ENCODE measurements around the gene GRHL3.

Gene GRHL3

GRCh38 chr1:24383381-24383940 lies 64.3 kb downstream of the GRHL3 start:
- Histone ChIP-seq H2BK5ac (ENCODE audit: low read length) (no peak overlapping the region), H2BK12ac (ENCODE audit: low read length) (no peak overlapping the region), H3K14ac (ENCODE audit: low read length) (no peak overlapping the region), H2AK5ac (ENCODE audit: low read depth, low read length) (no peak overlapping the region), H2AFZ (ENCODE audit: low read length) (no peak overlapping the region), H3K18ac (ENCODE audit: low read length) (no peak overlapping the region), H4K91ac (ENCODE audit: low read depth, low read length, poor library complexity) (no peak overlapping the region), H3K23ac (ENCODE audit: low read depth, low read length, poor library complexity) (no peak overlapping the region), H3K4me2 (ENCODE audit: insufficient read depth, low read length, poor library complexity, severe bottlenecking) (no peak overlapping the region), H3K4me1 (ENCODE audit: control insufficient read depth in 2 of 2, insufficient read depth in 1 of 2, low read depth in 1 of 2, low read length in 2 of 2) (peaks cover 0 to 2% of the 10 kb centered on the region in 2 donors), H4K8ac (ENCODE audit: low read depth, low read length) (no peak overlapping the region), H3K9me3 (replicated peaks in 1 of 2; ENCODE audit: control insufficient read depth in 2 of 2, insufficient read depth in 1 of 2, low read depth in 1 of 2, low read length in 2 of 2) (no peaks in the 10 kb centered on the region), H2BK120ac (ENCODE audit: low read depth, low read length) (no peak overlapping the region), H3K36me3 (replicated peaks in 1 of 2; ENCODE audit: control insufficient read depth in 2 of 2, insufficient read depth in 2 of 2, low read length in 2 of 2) (no peaks in the 10 kb centered on the region), H3K27ac (replicated peaks; ENCODE audit: low read length) (no peak overlapping the region), H3K27me3 (ENCODE audit: control insufficient read depth in 3 of 3, insufficient read depth in 3 of 3, low read depth in 1 of 3, low read length in 3 of 3) (no peaks in the 10 kb centered on the region), H3K9ac (ENCODE audit: low read depth, low read length, poor library complexity) (no peak overlapping the region), H3K4me3 (ENCODE audit: low read length in 2 of 2) (no peak overlapping the region), H2BK15ac (ENCODE audit: low read length) (no peak overlapping the region), H3K4ac (ENCODE audit: low read length) (no peak overlapping the region), H3K79me1 (ENCODE audit: low read depth, low read length) (no peaks in the 10 kb centered on the region)
- WGBS, 2 donors (ENCODE audit: extremely low coverage in 2 of 2, insufficient read length in 2 of 2, insufficient replicate concordance in 1 of 2) = no CpG with 5 or more reads among the region's 2 CpGs
- DNase-seq (ENCODE audit: low spot score) = no peak

GRCh38 chr1:24384251-24385090 lies 65.3 kb downstream of the GRHL3 start:
- WGBS, 2 donors (ENCODE audit: extremely low coverage in 2 of 2, insufficient read length in 2 of 2, insufficient replicate concordance in 1 of 2) = no CpG with 5 or more reads among the region's 13 CpGs
- Histone ChIP-seq H2BK120ac (ENCODE audit: low read depth, low read length) (no peak overlapping the region), H3K4me1 (ENCODE audit: control insufficient read depth in 2 of 2, insufficient read depth in 1 of 2, low read depth in 1 of 2, low read length in 2 of 2) (peaks cover 0 to 2% of the 10 kb centered on the region in 2 donors), H3K23ac (ENCODE audit: low read depth, low read length, poor library complexity) (no peak overlapping the region), H3K27me3 (ENCODE audit: control insufficient read depth in 3 of 3, insufficient read depth in 3 of 3, low read depth in 1 of 3, low read length in 3 of 3) (no peaks in the 10 kb centered on the region), H3K9me3 (replicated peaks in 1 of 2; ENCODE audit: control insufficient read depth in 2 of 2, insufficient read depth in 1 of 2, low read depth in 1 of 2, low read length in 2 of 2) (no peaks in the 10 kb centered on the region), H3K9ac (ENCODE audit: low read depth, low read length, poor library complexity) (no peak overlapping the region), H3K4ac (ENCODE audit: low read length) (no peak overlapping the region), H3K18ac (ENCODE audit: low read length) (peak overlapping the region; percentile 25), H4K8ac (ENCODE audit: low read depth, low read length) (no peak overlapping the region), H2AK5ac (ENCODE audit: low read depth, low read length) (no peak overlapping the region), H3K36me3 (replicated peaks in 1 of 2; ENCODE audit: control insufficient read depth in 2 of 2, insufficient read depth in 2 of 2, low read length in 2 of 2) (no peaks in the 10 kb centered on the region), H4K91ac (ENCODE audit: low read depth, low read length, poor library complexity) (no peak overlapping the region), H3K79me1 (ENCODE audit: low read depth, low read length) (no peaks in the 10 kb centered on the region), H2BK15ac (ENCODE audit: low read length) (no peak overlapping the region), H3K4me3 (ENCODE audit: low read length in 2 of 2) (no peak overlapping the region), H3K14ac (ENCODE audit: low read length) (no peak overlapping the region), H2BK12ac (ENCODE audit: low read length) (no peak overlapping the region), H3K27ac (replicated peaks; ENCODE audit: low read length) (no peak overlapping the region), H2BK5ac (ENCODE audit: low read length) (no peak overlapping the region), H3K4me2 (ENCODE audit: insufficient read depth, low read length, poor library complexity, severe bottlenecking) (no peak overlapping the region), H2AFZ (ENCODE audit: low read length) (no peak overlapping the region)
- no peak for DNase-seq (ENCODE audit: low spot score)

DNA sequence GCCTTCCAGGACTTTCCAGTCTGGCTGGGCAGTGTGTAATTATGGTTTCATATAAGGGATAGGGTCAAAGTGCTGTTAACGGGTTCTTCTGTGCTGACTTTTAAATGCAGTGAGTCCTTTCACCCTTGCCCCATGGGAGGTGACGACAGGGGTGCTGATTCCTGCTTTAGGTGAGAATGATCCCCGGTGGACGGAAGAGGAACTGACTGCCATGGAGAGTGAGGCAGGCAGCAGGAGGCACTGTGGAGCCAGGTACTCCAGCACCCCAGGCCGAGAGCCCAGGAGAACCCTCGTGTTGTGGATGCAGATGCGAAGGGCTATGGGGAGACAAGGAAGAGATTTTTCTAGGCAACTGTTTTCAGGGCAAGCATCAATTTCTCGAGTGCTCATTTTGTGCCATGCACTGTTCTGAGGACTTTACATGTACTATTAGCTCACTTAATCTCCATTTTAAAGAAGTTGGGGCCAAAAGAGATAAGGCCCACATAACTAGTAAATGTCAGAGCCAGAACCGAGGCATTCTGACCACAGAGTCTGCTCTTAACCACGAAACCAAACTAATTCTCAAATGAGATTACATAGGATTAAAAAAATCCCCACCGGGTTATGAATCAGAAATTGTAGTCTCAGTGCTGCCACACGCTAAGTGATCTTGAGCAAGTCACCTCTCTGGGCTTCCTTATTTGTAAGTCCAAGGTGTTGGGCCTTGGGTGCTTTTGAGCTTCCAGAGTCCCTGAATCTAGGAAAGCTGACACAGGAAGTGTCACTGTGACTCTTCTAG lies 66.2 kb downstream of the GRHL3 start:
- Histone ChIP-seq H3K27me3 (ENCODE audit: control insufficient read depth in 3 of 3, insufficient read depth in 3 of 3, low read depth in 1 of 3, low read length in 3 of 3) (no peaks in the 10 kb centered on the region), H3K79me1 (ENCODE audit: low read depth, low read length) (no peaks in the 10 kb centered on the region), H3K4me2 (ENCODE audit: insufficient read depth, low read length, poor library complexity, severe bottlenecking) (no peak overlapping the region), H3K9ac (ENCODE audit: low read depth, low read length, poor library complexity) (no peak overlapping the region), H2BK12ac (ENCODE audit: low read length) (no peak overlapping the region), H2BK5ac (ENCODE audit: low read length) (no peak overlapping the region), H2AFZ (ENCODE audit: low read length) (no peak overlapping the region), H2AK5ac (ENCODE audit: low read depth, low read length) (no peak overlapping the region), H2BK15ac (ENCODE audit: low read length) (no peak overlapping the region), H3K18ac (ENCODE audit: low read length) (no peak overlapping the region), H3K4ac (ENCODE audit: low read length) (no peak overlapping the region), H3K4me1 (ENCODE audit: control insufficient read depth in 2 of 2, insufficient read depth in 1 of 2, low read depth in 1 of 2, low read length in 2 of 2) (peaks cover 0 to 2% of the 10 kb centered on the region in 2 donors), H4K8ac (ENCODE audit: low read depth, low read length) (no peak overlapping the region), H3K27ac (replicated peaks; ENCODE audit: low read length) (no peak overlapping the region), H4K91ac (ENCODE audit: low read depth, low read length, poor library complexity) (no peak overlapping the region), H3K4me3 (ENCODE audit: low read length in 2 of 2) (no peak overlapping the region), H3K9me3 (replicated peaks in 1 of 2; ENCODE audit: control insufficient read depth in 2 of 2, insufficient read depth in 1 of 2, low read depth in 1 of 2, low read length in 2 of 2) (no peaks in the 10 kb centered on the region), H3K23ac (ENCODE audit: low read depth, low read length, poor library complexity) (no peak overlapping the region), H3K36me3 (replicated peaks in 1 of 2; ENCODE audit: control insufficient read depth in 2 of 2, insufficient read depth in 2 of 2, low read length in 2 of 2) (no peaks in the 10 kb centered on the region), H2BK120ac (ENCODE audit: low read depth, low read length) (no peak overlapping the region), H3K14ac (ENCODE audit: low read length) (no peak overlapping the region)
- DNase-seq (ENCODE audit: low spot score) = no peak
- no CpG with 5 or more reads among the region's 12 CpGs for WGBS, 2 donors (ENCODE audit: extremely low coverage in 2 of 2, insufficient read length in 2 of 2, insufficient replicate concordance in 1 of 2)

GRCh38 chr1:24386241-24386640 lies 67.1 kb downstream of the GRHL3 start:
- Histone ChIP-seq H4K8ac (ENCODE audit: low read depth, low read length) (no peak overlapping the region), H2BK5ac (ENCODE audit: low read length) (no peak overlapping the region), H3K14ac (ENCODE audit: low read length) (no peak overlapping the region), H3K18ac (ENCODE audit: low read length) (no peak overlapping the region), H2BK120ac (ENCODE audit: low read depth, low read length) (no peak overlapping the region), H3K27ac (replicated peaks; ENCODE audit: low read length) (no peak overlapping the region), H2BK15ac (ENCODE audit: low read length) (no peak overlapping the region), H3K4ac (ENCODE audit: low read length) (no peak overlapping the region), H3K9ac (ENCODE audit: low read depth, low read length, poor library complexity) (no peak overlapping the region), H3K23ac (ENCODE audit: low read depth, low read length, poor library complexity) (no peak overlapping the region), H4K91ac (ENCODE audit: low read depth, low read length, poor library complexity) (no peak overlapping the region), H3K4me1 (ENCODE audit: control insufficient read depth in 2 of 2, insufficient read depth in 1 of 2, low read depth in 1 of 2, low read length in 2 of 2) (peaks cover 0 to 2% of the 10 kb centered on the region in 2 donors), H3K4me2 (ENCODE audit: insufficient read depth, low read length, poor library complexity, severe bottlenecking) (no peak overlapping the region), H2AK5ac (ENCODE audit: low read depth, low read length) (no peak overlapping the region), H3K4me3 (ENCODE audit: low read length in 2 of 2) (no peak overlapping the region), H3K27me3 (ENCODE audit: control insufficient read depth in 3 of 3, insufficient read depth in 3 of 3, low read depth in 1 of 3, low read length in 3 of 3) (no peaks in the 10 kb centered on the region), H3K36me3 (replicated peaks in 1 of 2; ENCODE audit: control insufficient read depth in 2 of 2, insufficient read depth in 2 of 2, low read length in 2 of 2) (no peaks in the 10 kb centered on the region), H2BK12ac (ENCODE audit: low read length) (no peak overlapping the region), H3K9me3 (replicated peaks in 1 of 2; ENCODE audit: control insufficient read depth in 2 of 2, insufficient read depth in 1 of 2, low read depth in 1 of 2, low read length in 2 of 2) (no peaks in the 10 kb centered on the region), H3K79me1 (ENCODE audit: low read depth, low read length) (no peaks in the 10 kb centered on the region), H2AFZ (ENCODE audit: low read length) (no peak overlapping the region)
- no CpG with 5 or more reads among the region's 9 CpGs for WGBS, 2 donors (ENCODE audit: extremely low coverage in 2 of 2, insufficient read length in 2 of 2, insufficient replicate concordance in 1 of 2)
- no peak for DNase-seq (ENCODE audit: low spot score)

All from neuronal stem cell (in vitro differentiated cells).